Measurements from ENCODE around the gene ZNF106.
A peak's percentile ranks its signal among the peaks of the same experiment; 100 is the strongest.

Gene ZNF106

DNA sequence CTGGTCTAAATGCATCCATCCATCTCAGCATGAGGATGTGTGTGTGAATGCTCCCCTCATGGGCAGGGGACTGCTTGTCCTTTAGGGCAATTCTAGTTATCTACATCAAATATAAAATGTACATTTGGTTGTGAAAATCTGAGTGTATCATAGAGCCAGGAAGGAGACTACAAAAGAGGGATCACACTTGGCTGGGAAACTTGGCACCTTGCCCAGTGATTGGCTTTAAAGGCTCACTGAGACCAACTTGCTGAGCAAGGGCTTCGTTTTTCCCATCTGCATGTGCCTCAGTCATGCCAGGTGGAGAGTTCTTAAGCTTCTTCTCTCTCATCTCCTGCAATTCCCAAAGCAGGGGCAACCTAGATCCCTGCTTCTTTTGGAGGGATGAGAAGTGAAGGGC, 126.4 kb downstream of the ZNF106 start:
- DNase-seq = peak; percentile 39

DNA sequence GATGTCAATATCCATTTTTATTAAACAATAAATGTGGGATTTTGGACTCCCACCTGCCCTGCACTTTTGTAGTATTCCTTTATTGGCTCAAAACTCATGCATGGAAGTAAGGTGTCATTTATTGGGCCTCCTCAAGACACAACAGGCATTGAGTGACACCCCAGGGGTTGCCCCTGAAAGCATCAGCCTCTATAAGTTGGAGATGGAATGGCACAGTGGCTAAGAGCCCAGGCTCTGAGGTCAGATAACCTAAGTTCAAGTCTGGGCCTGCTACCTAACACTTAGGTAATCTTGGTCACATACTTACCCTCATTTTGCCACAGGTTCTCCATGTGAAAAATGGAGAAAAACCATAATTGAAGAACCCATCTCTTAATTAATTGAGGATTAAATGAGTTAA, 127.0 kb downstream of the ZNF106 start:
- DNase-seq = no peak

DNA sequence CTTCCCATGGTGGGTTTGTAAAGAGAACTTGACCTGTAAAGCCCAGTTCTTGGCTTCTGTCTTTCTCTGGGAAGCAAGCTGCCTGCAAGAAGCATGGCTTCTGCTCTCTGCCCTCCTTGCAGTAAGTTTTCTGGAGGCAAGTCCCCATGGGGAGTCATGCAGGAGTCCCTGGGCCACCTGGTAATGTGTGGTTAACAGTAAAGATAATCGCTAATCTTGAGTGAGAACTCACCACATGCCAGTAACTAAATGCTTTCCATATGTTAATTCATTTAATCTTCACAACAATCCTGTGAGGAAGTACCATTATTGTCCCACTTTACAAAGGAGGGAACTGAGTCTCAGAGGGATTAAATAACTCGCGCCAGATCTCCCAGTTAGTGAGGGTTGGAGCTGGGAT, 127.5 kb downstream of the ZNF106 start:
- DNase-seq = no peak

Data from NCI-H2171 treated with DMSO at 0.1 percent for 48 hours (cell line).